Effector memory CD4-positive, alpha-beta T cell (primary cell): ENCODE data around the gene POU2F1.

Experiments
- DNase-seq, 3 donors: peaks; one replicate each; pipeline ENCODE4 v3.0.0-alpha.2; 2020
- H3K27ac ChIP-seq: 2 replicates; pipeline ENCODE4 v1.7.0; 2013; ENCODE audit warnings: mild to moderate bottlenecking, low read length, moderate library complexity; ENCODE audit not compliant: insufficient read depth, poor library complexity, severe bottlenecking
- H3K27me3 ChIP-seq: replicated peaks from 2 replicates; pipeline ENCODE4 v1.7.0; 2013; ENCODE audit warnings: mild to moderate bottlenecking, low read length; ENCODE audit not compliant: insufficient read depth, control insufficient read depth, poor library complexity, severe bottlenecking
- H3K36me3 ChIP-seq: 2 replicates; pipeline ENCODE4 v1.7.0; 2013; ENCODE audit warnings: mild to moderate bottlenecking, low read length, moderate library complexity; ENCODE audit not compliant: control insufficient read depth, insufficient read depth
- H3K4me1 ChIP-seq: 2 replicates; pipeline ENCODE4 v1.7.0; 2013; ENCODE audit warnings: low read length, mild to moderate bottlenecking; ENCODE audit not compliant: control insufficient read depth, insufficient read depth, poor library complexity, severe bottlenecking
- H3K4me3 ChIP-seq: 2 replicates; pipeline ENCODE4 v1.7.0; 2013; ENCODE audit warnings: low read length, low read depth, mild to moderate bottlenecking; ENCODE audit not compliant: insufficient read depth, poor library complexity, severe bottlenecking
- H3K9me3 ChIP-seq: 2 replicates; pipeline ENCODE4 v1.7.0; 2013; ENCODE audit warnings: mild to moderate bottlenecking, low read length, moderate library complexity; ENCODE audit not compliant: control insufficient read depth

Gene POU2F1

GRCh38 chr1:167186771-167187170, 33.9 kb upstream of the POU2F1 start:
- no peaks in the 10 kb centered on the region for H3K4me1 ChIP-seq
- no peak for DNase-seq
- H3K27me3 ChIP-seq, result no peaks in the 10 kb centered on the region
- H3K9me3 ChIP-seq, result no peaks in the 10 kb centered on the region
- H3K36me3 ChIP-seq, result no peaks in the 10 kb centered on the region
- H3K27ac ChIP-seq, result no peak overlapping the region
- H3K4me3 ChIP-seq, result no peak overlapping the region

GRCh38 chr1:167190747-167191237, 29.9 kb upstream of the POU2F1 start:
- no peak for DNase-seq
- Histone ChIP-seq H3K4me1 (no peaks in the 10 kb centered on the region), H3K36me3 (no peaks in the 10 kb centered on the region), H3K9me3 (no peaks in the 10 kb centered on the region), H3K27ac (no peak overlapping the region), H3K4me3 (no peak overlapping the region), H3K27me3 (no peaks in the 10 kb centered on the region)

DNA sequence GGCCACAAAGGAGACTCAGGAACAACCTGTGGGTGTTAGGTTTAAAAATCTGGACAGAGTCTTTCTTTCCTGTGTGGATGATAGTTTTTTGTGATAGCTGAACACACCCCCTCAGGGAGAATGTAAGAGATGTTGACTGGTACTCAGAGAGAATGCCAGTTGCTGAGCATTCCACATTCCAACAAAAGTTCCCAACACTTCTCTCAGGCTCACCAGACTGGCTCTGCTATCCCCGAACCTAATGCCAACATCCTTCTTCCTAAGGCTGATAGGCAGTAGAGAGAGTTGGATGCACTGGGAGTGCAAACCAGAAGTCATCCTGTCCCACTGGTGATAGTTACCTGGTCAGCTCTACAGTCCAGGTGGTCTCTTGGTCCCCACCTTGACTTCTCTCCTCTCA, 28.7 kb upstream of the POU2F1 start:
- H3K9me3 ChIP-seq, result no peaks in the 10 kb centered on the region
- no peak overlapping the region for H3K27ac ChIP-seq
- no peak for DNase-seq
- H3K4me1 ChIP-seq, result no peaks in the 10 kb centered on the region
- no peak overlapping the region for H3K4me3 ChIP-seq
- H3K36me3 ChIP-seq, result no peaks in the 10 kb centered on the region
- no peaks in the 10 kb centered on the region for H3K27me3 ChIP-seq

GRCh38 chr1:167194182-167194581, 26.5 kb upstream of the POU2F1 start:
- H3K36me3 ChIP-seq, result no peaks in the 10 kb centered on the region
- no peaks in the 10 kb centered on the region for H3K9me3 ChIP-seq
- H3K4me1 ChIP-seq, result no peaks in the 10 kb centered on the region
- no peak for DNase-seq
- no peaks in the 10 kb centered on the region for H3K27me3 ChIP-seq
- H3K4me3 ChIP-seq, result no peak overlapping the region
- H3K27ac ChIP-seq, result no peak overlapping the region

GRCh38 chr1:167196166-167196565, 24.5 kb upstream of the POU2F1 start:
- no peak for DNase-seq
- no peaks in the 10 kb centered on the region for H3K27me3 ChIP-seq
- H3K9me3 ChIP-seq, result no peaks in the 10 kb centered on the region
- no peak overlapping the region for H3K4me3 ChIP-seq
- no peaks in the 10 kb centered on the region for H3K4me1 ChIP-seq
- no peaks in the 10 kb centered on the region for H3K36me3 ChIP-seq
- H3K27ac ChIP-seq, result no peak overlapping the region

GRCh38 chr1:167197236-167197635, 23.4 kb upstream of the POU2F1 start:
- H3K27me3 ChIP-seq, result no peaks in the 10 kb centered on the region
- no peaks in the 10 kb centered on the region for H3K9me3 ChIP-seq
- no peaks in the 10 kb centered on the region for H3K36me3 ChIP-seq
- no peak overlapping the region for H3K27ac ChIP-seq
- H3K4me3 ChIP-seq, result no peak overlapping the region
- DNase-seq, result no peak
- H3K4me1 ChIP-seq, result no peaks in the 10 kb centered on the region

- no peak overlapping the region for H3K4me3 ChIP-seq
- H3K27ac ChIP-seq, result no peak overlapping the region
- no peaks in the 10 kb centered on the region for H3K36me3 ChIP-seq
- H3K27me3 ChIP-seq, result no peaks in the 10 kb centered on the region
- no peaks in the 10 kb centered on the region for H3K4me1 ChIP-seq
- H3K9me3 ChIP-seq, result no peaks in the 10 kb centered on the region
- DNase-seq, result no peak
These were observed 23.0 kb upstream of the POU2F1 start for GRCh38 chr1:167197692-167198091.

DNA sequence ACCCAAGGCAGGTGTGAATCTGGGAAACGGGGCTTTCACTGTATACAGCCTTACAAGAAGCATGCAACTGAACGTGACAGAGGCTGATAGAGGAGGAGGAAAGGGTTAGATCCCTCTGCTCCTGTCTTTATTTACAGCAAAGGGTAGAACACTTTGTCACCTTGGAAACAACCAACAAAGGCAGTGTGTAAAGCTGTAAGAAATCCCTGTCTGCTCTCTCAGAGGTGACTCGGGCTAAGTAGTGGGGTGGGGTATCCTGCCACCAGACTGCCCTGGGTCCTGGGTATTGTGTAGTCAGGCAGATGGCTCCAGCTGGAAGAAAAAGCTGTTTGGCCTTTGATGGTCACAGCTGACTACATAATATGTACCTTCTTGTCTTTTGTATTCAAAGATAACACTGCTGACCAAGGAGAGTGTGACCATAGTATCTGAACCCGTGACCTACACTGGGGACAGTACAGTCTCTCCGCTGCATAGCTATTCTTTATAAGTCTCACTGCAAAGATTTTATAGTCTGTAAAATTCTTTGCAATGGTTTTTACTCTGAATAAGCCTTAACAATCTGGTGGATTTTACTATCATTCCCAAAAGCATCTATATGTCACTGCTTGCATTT, 22.1 kb upstream of the POU2F1 start:
- Histone ChIP-seq H3K27me3 (no peaks in the 10 kb centered on the region), H3K4me1 (no peaks in the 10 kb centered on the region), H3K4me3 (no peak overlapping the region), H3K36me3 (no peaks in the 10 kb centered on the region), H3K27ac (no peak overlapping the region), H3K9me3 (no peaks in the 10 kb centered on the region)
- DNase-seq, result no peak

DNA sequence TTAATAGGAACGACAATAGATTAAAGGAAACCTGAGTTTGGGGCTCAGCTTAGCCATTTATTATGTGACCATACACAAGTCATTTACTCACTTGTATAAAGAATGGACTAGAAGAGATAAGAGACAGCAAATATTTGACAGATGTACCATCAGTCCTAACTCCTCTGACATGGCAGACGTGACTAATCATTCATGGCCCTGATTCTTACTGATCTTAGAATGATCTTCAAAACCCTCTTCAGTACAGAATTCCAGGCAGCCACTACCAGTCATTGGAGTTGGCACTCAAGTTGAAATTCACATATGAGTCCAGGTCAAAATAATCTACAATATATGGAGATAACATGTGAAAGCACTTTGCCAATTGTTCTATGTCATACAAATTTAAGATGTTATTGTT, 21.0 kb upstream of the POU2F1 start:
- no peaks in the 10 kb centered on the region for H3K4me1 ChIP-seq
- H3K36me3 ChIP-seq, result no peaks in the 10 kb centered on the region
- no peak overlapping the region for H3K4me3 ChIP-seq
- no peak for DNase-seq
- H3K27ac ChIP-seq, result no peak overlapping the region
- H3K27me3 ChIP-seq, result no peaks in the 10 kb centered on the region
- no peaks in the 10 kb centered on the region for H3K9me3 ChIP-seq

- no peak for DNase-seq
- Histone ChIP-seq H3K4me1 (no peaks in the 10 kb centered on the region), H3K27ac (no peak overlapping the region), H3K9me3 (no peaks in the 10 kb centered on the region), H3K27me3 (no peaks in the 10 kb centered on the region), H3K4me3 (no peak overlapping the region), H3K36me3 (no peaks in the 10 kb centered on the region)
These were observed 20.4 kb upstream of the POU2F1 start for GRCh38 chr1:167200272-167200671.
